Activated B cell treated with CpG ODN at 0.5 μM for 24 hours (primary cell): ENCODE results near the gene AHSA1. TPM values are rescaled to one million over a fixed set of nuclear protein-coding genes. Genes with fewer than 3 reads are reported as not detected.

Experiments
- ATAC-seq: fragments of 200-7000 bp; cut with Tn5 transposase; one replicate; pipeline ENCODE4 v1.10.0; 2021; ENCODE audit warnings: low read depth, mild to moderate bottlenecking, moderate library complexity
- CTCF ChIA-PET: fragments of 350-600 bp; sonication (Branson Sonifier 250); formaldehyde crosslinking; loops from one replicate; lab custom pipeline; 2021; ENCODE audit warnings: antibody characterized with exemption; lab: Charles Lee
- POLR2A ChIA-PET: fragments of 350-600 bp; sonication (Branson Sonifier 250); formaldehyde crosslinking; loops from one replicate; lab custom pipeline; 2021; ENCODE audit warnings: antibody characterized with exemption; lab: Charles Lee
- DNase-seq: peaks from one replicate; pipeline ENCODE4 v3.0.0; 2022
- H3K27ac Mint-ChIP-seq: one replicate; pipeline ENCODE4 v1.8.0; 2020; ENCODE audit warnings: mixed read lengths
- H3K27me3 Mint-ChIP-seq: one replicate; pipeline ENCODE4 v1.8.0; 2021; ENCODE audit warnings: mixed read lengths
- H3K36me3 Mint-ChIP-seq: one replicate; pipeline ENCODE4 v1.8.0; 2021; ENCODE audit warnings: low read depth, mixed read lengths
- H3K4me1 Mint-ChIP-seq: one replicate; pipeline ENCODE4 v1.8.0; 2021; ENCODE audit warnings: mixed read lengths
- H3K4me3 Mint-ChIP-seq: one replicate; pipeline ENCODE4 v1.8.0; 2020; ENCODE audit warnings: mild to moderate bottlenecking, mixed read lengths
- H3K9me3 Mint-ChIP-seq: one replicate; pipeline ENCODE4 v1.8.0; 2020; ENCODE audit warnings: mixed read lengths
- CTCF ChIP-seq: fragments of 200-600 bp; IDR thresholded peaks from one replicate; pipeline ENCODE4 v1.8.0; 2022; ENCODE audit warnings: antibody characterized with exemption, mild to moderate bottlenecking
- intact Hi-C: fragments of 100-400 bp; cut with micrococcal nuclease; formaldehyde crosslinking; loops from one replicate; pipeline ENCODE4 v1.15.1; 2024
- total RNA-seq: library from RNA; stranded (reverse); gene quantifications from 2 replicates; pipeline ENCODE4 v1.2.3, GENCODE V29; 2022

AHSA1 gene
- total RNA-seq, 1 donor from 2014 or later = 169 TPM

DNA sequence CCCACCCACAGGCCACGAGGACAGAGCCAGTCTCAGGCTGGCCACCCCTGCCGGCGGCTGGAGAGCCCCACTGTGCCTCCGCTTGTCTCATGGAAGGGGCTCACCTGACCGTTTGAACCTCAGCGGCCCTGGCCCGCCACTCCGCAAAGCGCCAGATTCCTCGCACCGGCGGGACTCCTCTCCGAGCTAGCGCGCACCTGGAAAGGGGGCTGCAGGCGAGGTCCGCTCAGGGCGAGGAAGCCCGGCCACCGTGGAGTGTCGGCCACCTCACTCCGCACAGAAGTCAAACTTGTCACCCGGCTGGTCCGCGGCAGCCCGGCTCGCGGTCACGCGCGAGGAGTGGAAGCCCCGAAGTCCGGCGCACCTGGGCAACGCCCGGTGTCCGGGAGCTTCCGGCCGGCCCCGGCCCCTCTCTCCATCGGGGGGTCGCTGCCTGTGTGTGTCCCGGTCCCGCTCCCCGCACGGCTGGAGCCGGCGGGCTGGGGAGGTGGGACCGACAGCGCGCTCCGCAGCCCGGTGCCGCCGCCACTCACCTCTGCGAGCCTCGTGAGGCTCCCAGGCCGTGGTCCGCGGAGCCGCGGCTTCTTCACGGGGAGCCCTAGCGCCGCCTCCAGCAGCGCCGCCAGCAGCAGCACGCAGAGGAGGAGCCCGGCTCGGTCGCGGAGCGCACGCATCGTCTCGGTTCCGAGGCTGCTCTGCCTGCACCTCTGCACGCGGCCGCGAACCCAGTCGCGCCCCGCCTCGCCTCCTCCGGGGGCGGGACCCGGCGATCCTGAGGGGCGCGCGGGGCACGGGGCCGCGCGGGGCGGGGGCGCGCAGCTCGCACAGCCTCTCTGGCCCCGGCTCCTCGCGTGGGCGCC, 40.5 kb downstream of the AHSA1 start, which contains the start of gene ISM2:
Gene ISM2 (minus strand): TSS at position 697 of the 860 bp plus-strand sequence. CDS start 23 bp downstream, at position 674.
- Mint-ChIP-seq H3K36me3 (no peaks in the 10 kb centered on the region), H3K9me3 (peaks cover 3% of the 10 kb centered on the region), H3K4me3 (peak within 1 kb of the TSS; percentile 70), H3K27ac (no peak within 1 kb of the TSS), H3K27me3 (peaks cover 27% of the 10 kb centered on the region), H3K4me1 (peaks cover 14% of the 10 kb centered on the region)
- ChIA-PET CTCF (no interaction called here), POLR2A (no interaction called here)
- TF ChIP-seq CTCF = no peak
- intact Hi-C loops = loop anchor here (5.0 kb wide), 1 partner anchor 41 kb away; the partner anchor contains the start of genes AHSA1 and VIPAS39
- peak; percentile 89 for ATAC-seq
- peak; percentile 37 for DNase-seq

DNA sequence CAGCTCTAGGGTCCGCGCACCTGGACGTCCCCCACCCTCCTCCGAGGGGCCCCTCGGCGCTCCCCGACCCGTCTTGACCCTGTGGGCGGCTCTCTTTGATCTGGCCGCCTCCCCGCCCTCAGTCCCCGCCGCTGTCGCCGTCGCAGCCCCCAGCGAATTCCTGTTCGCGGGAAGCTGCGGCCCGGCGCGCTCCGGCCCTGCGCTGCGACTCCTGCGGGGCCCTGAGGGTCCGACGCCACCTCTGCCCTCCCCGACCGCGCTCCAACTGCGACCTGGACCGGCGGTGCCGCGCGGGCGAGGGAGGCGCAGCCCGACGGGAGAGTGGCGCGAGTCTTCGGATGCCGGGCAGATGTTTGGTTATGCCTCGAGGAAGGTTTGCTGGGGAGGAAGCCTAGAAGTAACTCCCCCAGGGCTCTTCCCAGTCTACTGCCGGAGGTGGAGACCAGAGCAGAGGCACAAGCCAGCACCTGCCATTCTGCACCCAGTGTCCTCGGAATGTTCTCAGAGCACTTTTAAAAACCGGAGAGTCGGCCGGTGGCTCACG, 41.2 kb downstream of the AHSA1 start:
- Mint-ChIP-seq H3K4me1 (peaks cover 14% of the 10 kb centered on the region), H3K9me3 (peaks cover 4% of the 10 kb centered on the region), H3K36me3 (no peaks in the 10 kb centered on the region), H3K27ac (no peak overlapping the region), H3K27me3 (peaks cover 27% of the 10 kb centered on the region), H3K4me3 (peak overlapping the region; percentile 69)
- peak; percentile 9 for ATAC-seq
- POLR2A ChIA-PET = no interaction called here
- CTCF ChIA-PET = no interaction called here
- DNase-seq = no peak
- TF ChIP-seq CTCF = no peak
- intact Hi-C loops = loop anchor here (5.0 kb wide), 1 partner anchor 42 kb away; the partner anchor contains the start of genes AHSA1 and VIPAS39

GRCh38 chr14:77502109-77502782, 44.4 kb downstream of the AHSA1 start:
- H3K4me3 Mint-ChIP-seq = no peak overlapping the region
- no peak for TF ChIP-seq CTCF
- peaks cover 14% of the 10 kb centered on the region for H3K4me1 Mint-ChIP-seq
- H3K27ac Mint-ChIP-seq = no peak overlapping the region
- peaks cover 19% of the 10 kb centered on the region for H3K27me3 Mint-ChIP-seq
- peaks cover 7% of the 10 kb centered on the region for H3K36me3 Mint-ChIP-seq
- DNase-seq (no peak), ATAC-seq (no peak)
- POLR2A ChIA-PET = interaction anchor here (0.7 kb wide), 1 partner anchor 34 kb away, joined by 3 read pairs; no protein-coding TSS in a partner anchor
- intact Hi-C loops = no loop called here
- H3K9me3 Mint-ChIP-seq = peaks cover 4% of the 10 kb centered on the region
- CTCF ChIA-PET = no interaction called here

DNA sequence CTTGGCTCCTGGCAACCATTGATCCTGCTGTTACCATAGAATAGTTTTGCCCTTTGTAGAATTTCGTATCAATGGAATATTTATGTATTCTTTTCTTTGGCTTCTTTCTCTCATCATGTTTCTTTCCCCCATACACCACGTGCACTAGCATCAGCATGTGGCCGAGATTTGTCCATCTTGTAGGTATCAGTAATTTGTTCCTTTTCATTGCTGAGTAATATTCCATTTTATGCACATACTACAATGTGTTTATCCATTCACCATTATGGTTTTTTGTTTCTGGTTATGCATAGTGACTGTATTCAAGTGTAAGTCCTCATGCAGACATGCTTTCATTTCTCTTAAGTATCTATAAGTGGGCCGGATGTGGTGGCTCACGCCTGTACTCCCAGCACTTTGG, 45.2 kb downstream of the AHSA1 start:
- DNase-seq = no peak
- no peak for TF ChIP-seq CTCF
- intact Hi-C loops = no loop called here
- Mint-ChIP-seq H3K9me3 (peaks cover 4% of the 10 kb centered on the region), H3K27me3 (peaks cover 12% of the 10 kb centered on the region), H3K4me1 (peaks cover 10% of the 10 kb centered on the region), H3K4me3 (no peak overlapping the region), H3K36me3 (peaks cover 13% of the 10 kb centered on the region), H3K27ac (no peak overlapping the region)
- CTCF ChIA-PET = no interaction called here
- no peak for ATAC-seq
- POLR2A ChIA-PET = no interaction called here

DNA sequence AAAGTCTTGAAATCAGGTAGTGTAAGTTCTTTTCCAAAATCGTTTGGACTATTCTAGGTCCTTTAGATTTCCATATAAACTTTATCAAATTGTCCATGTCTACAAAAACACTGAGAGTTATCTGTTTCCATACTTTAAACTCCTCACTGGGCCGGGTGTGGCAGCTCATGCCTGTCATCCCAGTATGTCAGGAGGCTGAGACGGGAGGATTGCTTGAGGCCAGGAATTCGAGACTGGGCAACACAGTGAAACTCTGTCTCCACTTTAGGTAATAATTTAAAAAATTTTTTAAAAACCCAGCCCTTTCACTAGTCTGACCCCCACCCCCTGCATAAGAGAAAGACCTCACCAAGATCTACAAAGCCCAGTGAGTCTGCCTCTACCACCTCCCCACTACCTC, 47.1 kb downstream of the AHSA1 start:
- TF ChIP-seq CTCF = no peak
- ChIA-PET CTCF (no interaction called here), POLR2A (no interaction called here)
- intact Hi-C loops = no loop called here
- Mint-ChIP-seq H3K36me3 (peaks cover 30% of the 10 kb centered on the region), H3K9me3 (peaks cover 4% of the 10 kb centered on the region), H3K4me1 (peaks cover 1% of the 10 kb centered on the region), H3K27ac (no peak overlapping the region), H3K4me3 (no peak overlapping the region), H3K27me3 (peaks cover 6% of the 10 kb centered on the region)
- DNase-seq (no peak), ATAC-seq (no peak)
